HAP-1 (cell line): Measurements from ENCODE around the gene TMEM184A.
A peak's percentile ranks its signal among the peaks of the same experiment; 100 is the strongest.
"Not testable (repeated sequence)": the region's sequence is repeated elsewhere in the genome, so short reads cannot be mapped to it uniquely, and the experiment has no call there.

ENCODE experiments used
- DNase-seq, 2 experiments: peaks; one replicate each; pipeline ENCODE4 v3.0.0-alpha.2; 2016 to 2020; ENCODE audit warnings: low spot score in 2 of 2
- H3K27me3 ChIP-seq: fragments of 250-450 bp; sonication (Bioruptor Pico); 2 replicates; pipeline ENCODE4 v1.5.1; 2020; ENCODE audit warnings: low read depth, mild to moderate bottlenecking, moderate library complexity
- H3K36me3 ChIP-seq: fragments of 250-450 bp; sonication (Bioruptor Pico); replicated peaks from 2 replicates; pipeline ENCODE4 v1.5.1; 2020; ENCODE audit warnings: mild to moderate bottlenecking
- H3K4me1 ChIP-seq: fragments of 250-450 bp; sonication (Bioruptor Pico); 2 replicates; pipeline ENCODE4 v1.5.1; 2020; ENCODE audit warnings: mild to moderate bottlenecking
- H3K4me3 ChIP-seq: fragments of 250-450 bp; sonication (Bioruptor Pico); 2 replicates; pipeline ENCODE4 v1.5.1; 2020; ENCODE audit warnings: mild to moderate bottlenecking, moderate library complexity
- H3K9me3 ChIP-seq: fragments of 250-450 bp; sonication (Bioruptor Pico); 2 replicates; pipeline ENCODE4 v1.5.1; 2020; ENCODE audit warnings: mild to moderate bottlenecking, moderate library complexity
- in situ Hi-C: fragments of 300-500 bp; cut with MboI; formaldehyde crosslinking; loops from 3 replicates; pipeline ENCODE4 v1.14.3; 2020; ENCODE audit warnings: low sequenced_read_pairs, inconsistent platforms, mixed read lengths

Gene TMEM184A

GRCh38 chr7:1584700-1585099 is 28.7 kb upstream of the TMEM184A start:
- no peaks in the 10 kb centered on the region for H3K4me1 ChIP-seq
- H3K36me3 ChIP-seq = no peaks in the 10 kb centered on the region
- no peak overlapping the region for H3K4me3 ChIP-seq
- no peak for DNase-seq
- peaks cover 11% of the 10 kb centered on the region for H3K27me3 ChIP-seq
- in situ Hi-C loops = no loop called here
- no peaks in the 10 kb centered on the region for H3K9me3 ChIP-seq

DNA sequence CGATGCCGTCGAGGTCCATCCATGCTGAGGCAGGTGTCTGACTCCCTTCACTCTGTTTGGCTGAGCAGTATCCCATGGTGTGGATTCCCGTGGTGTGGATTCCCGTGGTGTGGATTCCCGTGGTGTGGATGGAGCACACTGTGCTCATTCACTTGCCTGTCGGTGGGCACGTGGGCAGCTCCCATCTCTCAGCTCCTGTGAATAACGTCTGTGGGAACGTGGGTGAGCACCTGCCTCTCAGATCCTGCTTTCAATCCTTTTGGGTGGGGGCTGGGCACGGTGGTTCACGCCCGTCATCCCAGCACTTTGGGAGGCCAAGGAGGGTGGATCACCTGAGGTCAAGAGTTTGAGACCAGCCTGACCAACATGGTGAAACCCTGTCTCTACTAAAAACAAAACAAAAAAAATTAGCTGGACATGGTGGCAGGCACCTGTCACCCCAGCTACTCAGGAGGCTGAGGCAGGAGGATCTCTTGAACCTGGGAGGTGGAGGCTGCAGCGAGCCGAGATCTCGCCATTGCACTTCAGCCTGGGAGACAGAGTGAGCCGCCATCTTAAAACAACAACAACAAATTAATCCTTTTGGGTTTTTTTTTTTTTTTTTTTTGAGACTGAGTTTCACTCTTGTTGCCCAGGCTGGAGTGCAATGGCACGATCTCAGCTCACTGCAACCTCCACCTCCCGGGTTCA is 27.4 kb upstream of the TMEM184A start:
- DNase-seq, in situ Hi-C loops, H3K27me3 ChIP-seq: not testable (repeated sequence)

GRCh38 chr7:1580422-1581030 is 24.5 kb upstream of the TMEM184A start:
- DNase-seq = no peak
- no peaks in the 10 kb centered on the region for H3K27me3 ChIP-seq
- no peak overlapping the region for H3K4me3 ChIP-seq
- no peaks in the 10 kb centered on the region for H3K36me3 ChIP-seq
- in situ Hi-C loops = no loop called here
- H3K4me1 ChIP-seq = peaks cover 12% of the 10 kb centered on the region
- no peaks in the 10 kb centered on the region for H3K9me3 ChIP-seq

More for the DNA sequence above, 27.4 kb upstream of the TMEM184A start:
- not testable (repeated sequence) for H3K9me3 ChIP-seq, H3K36me3 ChIP-seq, H3K4me1 ChIP-seq, H3K4me3 ChIP-seq

DNA sequence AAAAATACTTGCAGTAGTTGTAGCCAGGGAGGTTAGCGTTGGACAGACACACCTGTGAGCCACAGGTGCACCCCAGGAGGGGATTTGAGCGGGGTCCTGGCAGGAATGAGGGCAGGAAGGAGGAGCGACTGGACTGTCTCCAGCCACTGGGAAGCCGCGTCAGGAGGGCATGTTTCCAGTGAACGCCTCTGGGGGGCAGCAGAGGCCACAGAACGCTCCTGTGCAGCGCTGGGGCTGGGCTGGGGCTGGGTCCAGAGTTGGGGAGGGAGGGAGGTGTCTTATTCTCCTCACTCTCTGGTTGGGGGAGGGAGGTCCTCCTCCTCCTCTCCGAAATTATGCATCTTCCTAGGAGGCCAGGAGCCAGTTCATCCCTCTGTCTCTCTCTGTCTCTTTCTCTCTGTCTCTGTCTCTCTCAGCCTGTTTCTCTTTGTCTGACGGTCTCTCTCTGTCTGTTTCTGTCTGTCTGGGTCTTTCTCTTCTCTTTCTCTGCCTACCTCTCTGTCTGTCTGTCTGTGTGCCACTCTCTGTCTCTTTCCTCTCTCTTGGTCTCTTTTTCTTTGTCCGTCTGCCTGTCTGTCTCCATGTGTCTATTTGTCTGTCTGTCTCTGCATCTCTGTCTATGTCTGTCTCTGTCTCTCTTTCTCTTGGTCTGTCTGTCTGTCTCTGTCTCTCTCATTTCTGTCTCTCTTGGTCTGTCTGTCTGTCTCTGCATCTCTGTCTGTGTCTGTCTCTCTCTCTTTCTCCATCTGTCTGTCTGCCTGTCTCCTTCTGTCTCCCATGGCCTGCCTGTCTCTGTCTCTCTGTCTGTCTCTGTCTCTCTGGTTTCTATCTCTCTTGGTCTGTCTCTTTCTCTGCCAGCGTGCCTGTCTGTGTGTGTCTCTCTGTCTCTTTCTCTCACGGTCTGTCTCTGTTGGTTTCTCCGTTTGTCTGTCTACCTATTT is 23.7 kb upstream of the TMEM184A start:
- H3K4me3 ChIP-seq = no peak overlapping the region
- in situ Hi-C loops = no loop called here
- no peaks in the 10 kb centered on the region for H3K36me3 ChIP-seq
- H3K4me1 ChIP-seq = peaks cover 12% of the 10 kb centered on the region
- no peaks in the 10 kb centered on the region for H3K27me3 ChIP-seq
- no peaks in the 10 kb centered on the region for H3K9me3 ChIP-seq
- peak; percentile 59 to 87 for DNase-seq

- Histone ChIP-seq H3K9me3 (no peaks in the 10 kb centered on the region), H3K4me3 (no peak overlapping the region), H3K36me3 (no peaks in the 10 kb centered on the region), H3K4me1 (peaks cover 12% of the 10 kb centered on the region), H3K27me3 (no peaks in the 10 kb centered on the region)
- no peak for DNase-seq
- in situ Hi-C loops = no loop called here
These were observed 22.5 kb upstream of the TMEM184A start for GRCh38 chr7:1578513-1578912.

DNA sequence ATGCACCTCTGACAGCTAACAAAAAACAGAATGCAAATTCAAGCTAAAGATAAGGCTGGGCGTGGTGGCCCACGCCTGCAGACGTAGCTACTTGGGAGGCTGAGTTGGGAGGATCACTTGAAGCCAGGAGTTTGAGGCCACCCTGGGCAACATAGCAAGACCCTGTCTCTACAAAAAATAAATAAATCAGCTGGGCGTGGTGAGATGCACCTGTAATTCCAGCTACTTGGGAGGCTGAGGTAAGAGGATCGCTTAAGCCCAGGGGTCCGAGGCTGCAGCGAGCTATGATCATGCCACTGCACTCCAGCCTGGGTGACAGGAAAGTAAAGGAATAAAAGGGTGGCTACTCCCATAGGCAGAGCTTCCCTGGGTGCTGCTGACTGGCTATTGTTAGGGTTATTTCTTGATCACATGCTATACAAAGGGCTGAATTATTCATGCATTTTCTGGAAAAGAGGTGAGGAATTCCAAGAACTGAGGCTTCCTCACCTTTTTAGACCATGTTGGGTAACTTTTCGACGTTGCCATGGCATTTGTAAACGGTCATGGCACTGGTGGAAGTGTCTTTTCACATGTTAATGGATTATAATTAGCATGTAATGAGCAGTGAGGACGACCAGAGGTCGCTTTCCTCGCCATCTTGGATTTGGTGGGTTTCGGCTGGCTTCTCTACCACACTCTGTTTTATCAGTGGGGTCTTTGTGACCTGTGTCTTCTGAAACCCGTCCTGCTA is 20.7 kb upstream of the TMEM184A start:
- peak; percentile 72 to 79 for DNase-seq
- Histone ChIP-seq H3K4me3 (no peak overlapping the region), H3K27me3 (no peaks in the 10 kb centered on the region), H3K36me3 (no peaks in the 10 kb centered on the region), H3K4me1 (peaks cover 12% of the 10 kb centered on the region), H3K9me3 (no peaks in the 10 kb centered on the region)
- in situ Hi-C loops = no loop called here

- peaks cover 12% of the 10 kb centered on the region for H3K4me1 ChIP-seq
- H3K9me3 ChIP-seq = no peaks in the 10 kb centered on the region
- H3K4me3 ChIP-seq = no peak overlapping the region
- H3K27me3 ChIP-seq = no peaks in the 10 kb centered on the region
- H3K36me3 ChIP-seq = no peaks in the 10 kb centered on the region
- in situ Hi-C loops = no loop called here
- no peak for DNase-seq
These were observed 19.8 kb upstream of the TMEM184A start for GRCh38 chr7:1575809-1576208.

GRCh38 chr7:1572111-1572822 is 16.3 kb upstream of the TMEM184A start:
- peaks cover 14% of the 10 kb centered on the region for H3K4me1 ChIP-seq
- H3K36me3 ChIP-seq = peaks cover 10% of the 10 kb centered on the region
- in situ Hi-C loops = no loop called here
- H3K4me3 ChIP-seq = no peak overlapping the region
- no peak for DNase-seq
- no peaks in the 10 kb centered on the region for H3K9me3 ChIP-seq
- H3K27me3 ChIP-seq = no peaks in the 10 kb centered on the region

GRCh38 chr7:1569833-1570632 is 14.0 kb upstream of the TMEM184A start, which contains the start of gene PSMG3:
TSS of gene PSMG3 (minus strand) at chr7:1570032. CDS start at chr7:1569339, 693 bp downstream.
- Histone ChIP-seq H3K4me1 (peaks cover 2% of the 10 kb centered on the region), H3K36me3 (peaks cover 22% of the 10 kb centered on the region), H3K4me3 (peak within 1 kb of the TSS; percentile 95), H3K27me3 (no peaks in the 10 kb centered on the region), H3K9me3 (no peaks in the 10 kb centered on the region)
- in situ Hi-C loops = no loop called here
- DNase-seq = peak; percentile 80 to 91

DNA sequence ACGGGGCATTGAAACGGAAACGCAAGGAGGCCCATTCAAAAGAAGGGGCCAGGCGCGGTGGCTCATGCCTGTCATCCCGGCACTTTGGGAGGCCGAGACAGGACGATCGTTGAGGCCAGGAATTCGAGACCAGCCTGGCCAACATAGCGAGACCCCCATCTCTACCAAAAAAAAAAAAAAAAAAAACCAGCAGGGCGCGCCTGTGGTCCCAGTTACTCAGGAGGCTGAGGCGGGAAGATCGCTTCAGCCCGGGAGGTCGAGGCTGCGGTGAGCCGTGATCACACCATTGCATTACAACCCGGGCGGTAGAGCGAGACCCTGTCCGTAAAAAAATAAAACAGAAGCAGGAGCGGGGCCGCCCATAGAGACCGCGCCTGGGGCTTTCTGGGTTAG is 13.4 kb upstream of the TMEM184A start:
- in situ Hi-C loops = no loop called here
- H3K9me3 ChIP-seq = no peaks in the 10 kb centered on the region
- DNase-seq = peak in 1 of 2 experiments; percentile 32
- no peaks in the 10 kb centered on the region for H3K27me3 ChIP-seq
- peaks cover 22% of the 10 kb centered on the region for H3K36me3 ChIP-seq
- peaks cover 2% of the 10 kb centered on the region for H3K4me1 ChIP-seq
- peak overlapping the region; percentile 95 for H3K4me3 ChIP-seq

- in situ Hi-C loops = no loop called here
- peak in 1 of 2 experiments; percentile 63 for DNase-seq
These were observed 13.0 kb upstream of the TMEM184A start for GRCh38 chr7:1569016-1569415.

GRCh38 chr7:1567896-1568510 is 12.0 kb upstream of the TMEM184A start:
- no peak overlapping the region; the same call in 1 of the 2 replicates for H3K4me3 ChIP-seq
- in situ Hi-C loops = no loop called here
- DNase-seq = no peak
- H3K4me1 ChIP-seq = peaks cover 2% of the 10 kb centered on the region
- peaks cover 22% of the 10 kb centered on the region for H3K36me3 ChIP-seq
- no peaks in the 10 kb centered on the region for H3K27me3 ChIP-seq
- no peaks in the 10 kb centered on the region for H3K9me3 ChIP-seq

More at GRCh38 chr7:1569016-1569415, 13.0 kb upstream of the TMEM184A start:
- H3K4me3 ChIP-seq = peak overlapping the region; percentile 95
- H3K36me3 ChIP-seq = peaks cover 22% of the 10 kb centered on the region
- H3K9me3 ChIP-seq = no peaks in the 10 kb centered on the region
- H3K4me1 ChIP-seq = peaks cover 2% of the 10 kb centered on the region
- no peaks in the 10 kb centered on the region for H3K27me3 ChIP-seq
